Spleen (tissue), 11 donors: Measurements from ENCODE around the gene SSR4. TPM values are rescaled to one million over a fixed set of nuclear protein-coding genes. Genes with fewer than 3 reads are reported as not detected.

Source experiments
- DNase-seq: peaks from one replicate; pipeline ENCODE4 v3.0.0-alpha.2; 2020
- H3K27ac ChIP-seq, 8 donors: fragments of 200-600 bp; sonication (generic) in 7 of 8; 1 replicate in 4 of 8; 2 replicates in 4 of 8; pipeline versions ENCODE4 v1.5.0 to v1.8.0; 2016 to 2021; ENCODE audit warnings: inconsistent platforms in 4 of 8, mild to moderate bottlenecking in 4 of 8, moderate library complexity in 1 of 8
- H3K27me3 ChIP-seq, 7 donors: fragments of 200-600 bp; sonication (generic) in 6 of 7; replicated peaks in 1 of 7; 1 replicate in 4 of 7; 2 replicates in 3 of 7; pipeline versions ENCODE4 v1.5.0 to v1.8.0; 2016 to 2021; ENCODE audit warnings: inconsistent platforms in 3 of 7, mild to moderate bottlenecking in 1 of 7
- H3K36me3 ChIP-seq, 6 donors: fragments of 200-600 bp; sonication (generic) in 5 of 6; 1 replicate in 4 of 6; 2 replicates in 2 of 6; pipeline versions ENCODE4 v1.5.0 to v1.8.0; 2016 to 2021; ENCODE audit warnings: inconsistent platforms in 2 of 6
- H3K4me1 ChIP-seq, 6 donors: fragments of 200-600 bp; sonication (generic) in 5 of 6; 1 replicate in 3 of 6; 2 replicates in 3 of 6; pipeline versions ENCODE4 v1.5.0 to v1.8.0; 2016 to 2021; ENCODE audit warnings: inconsistent platforms in 3 of 6
- H3K4me3 ChIP-seq, 8 donors: fragments of 200-600 bp; sonication (generic) in 7 of 8; 1 replicate in 4 of 8; 2 replicates in 4 of 8; pipeline versions ENCODE4 v1.5.0 to v1.8.0; 2016 to 2021; ENCODE audit warnings: inconsistent platforms in 4 of 8, mild to moderate bottlenecking in 4 of 8, moderate library complexity in 2 of 8
- H3K9me3 ChIP-seq, 8 donors: fragments of 200-600 bp; sonication (generic) in 7 of 8; 1 replicate in 4 of 8; 2 replicates in 4 of 8; pipeline versions ENCODE4 v1.5.0 to v1.8.0; 2016 to 2021; ENCODE audit warnings: inconsistent platforms in 4 of 8
- POLR2A ChIP-seq, 3 donors: fragments of 450-650 bp; IDR thresholded peaks; one replicate each; pipeline ENCODE4 v1.5.1; 2017; ENCODE audit warnings: antibody characterized with exemption in 3 of 3, mild to moderate bottlenecking in 1 of 3
- POLR2AphosphoS5 ChIP-seq, 3 donors: sonication (generic); formaldehyde crosslinking; IDR thresholded peaks; one replicate each; pipeline ENCODE4 v1.5.1; 2017; ENCODE audit warnings: antibody characterized with exemption in 3 of 3
- WGBS, 5 donors: extraction: QIAGEN DNeasy Blood & Tissue Kit in 3 of 5; methylation state at CpG; one replicate each; pipeline versions ENCODE4 v1.1.5 to v1.1.7; 2013 to 2018; 5-methylcytosine and 5-hydroxymethylcytosine counted together
- intact Hi-C: fragments of 100-400 bp; cut with DNase I; formaldehyde crosslinking; loops from one replicate; pipeline ENCODE4 v1.15.0; 2023; ENCODE audit warnings: low total_unique reads
- polyA plus RNA-seq, 3 donors: library from polyadenylated mRNA; stranded (reverse); fragments of 200-250 nt; gene quantifications; one replicate each; pipeline ENCODE4 v1.2.1, GENCODE V29; 2013
- total RNA-seq, 7 donors: library from RNA; depleted of rRNA in 3 of 7; stranded (reverse); fragments of >200 nt in 3 of 7; fragmentation: NEBNext Ultra II Directional in 4 of 7; extraction: Animal tissue kit (Norgen Biotek cat#: 25700) in 4 of 7; gene quantifications; one replicate each; pipeline versions ENCODE4 v1.1.0 to v1.2.1, GENCODE V29; 2016 to 2021
- TF ChIP-seq, protein P1 (sequence below), 11 experiments: fragments of 200-600 bp in 7 of 11; fragments of 450-650 bp in 4 of 11; sonication (generic) in 4 of 11; IDR thresholded peaks in 8 of 11; conservative IDR thresholded peaks in 3 of 11; 1 replicate in 7 of 11; 2 replicates in 4 of 11; pipeline versions ENCODE4 v1.4.0 to v1.8.0; 2016 to 2021; ENCODE audit warnings: antibody characterized with exemption in 11 of 11, inconsistent platforms in 4 of 11, mild to moderate bottlenecking in 1 of 11
- donor health status: healthy with polysubstance abuse.
- donor health status: DM: no; HTN: no; CAD: no; lungs with moderate emphysema.
- donor health status: DM: no; HTN: no; CAD: no.
- donor health status: Bipolar disorder and iron deficiency.
- donor health status: healthy.
- donor health status: DM: no; HTN: no; CAD: no.
- donor health status: DM: yes; HTN: yes; CAD: no.

SSR4 gene
- total and polyA plus RNA-seq, 10 donors: 144 to 488 (median 255) TPM

DNA sequence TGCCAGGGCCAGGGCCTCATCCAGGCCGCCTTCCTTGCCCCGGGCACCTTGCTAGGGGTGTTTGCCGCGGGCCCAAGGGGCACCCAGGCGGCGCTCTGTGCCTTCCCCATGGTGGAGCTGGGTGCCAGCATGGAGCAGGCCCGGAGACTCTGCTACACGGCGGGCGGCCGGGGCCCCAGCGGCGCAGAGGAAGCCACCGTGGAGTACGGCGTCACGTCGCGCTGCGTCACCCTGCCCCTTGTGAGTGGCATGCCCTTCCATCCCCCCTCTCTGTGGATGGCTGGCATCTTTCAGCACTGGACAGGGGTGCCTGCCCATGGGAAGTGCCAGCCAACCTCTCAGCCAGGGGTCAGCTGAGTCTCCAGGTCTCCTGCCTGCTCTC is 26.8 kb upstream of the SSR4 start:
- TF ChIP-seq, protein P1, sequence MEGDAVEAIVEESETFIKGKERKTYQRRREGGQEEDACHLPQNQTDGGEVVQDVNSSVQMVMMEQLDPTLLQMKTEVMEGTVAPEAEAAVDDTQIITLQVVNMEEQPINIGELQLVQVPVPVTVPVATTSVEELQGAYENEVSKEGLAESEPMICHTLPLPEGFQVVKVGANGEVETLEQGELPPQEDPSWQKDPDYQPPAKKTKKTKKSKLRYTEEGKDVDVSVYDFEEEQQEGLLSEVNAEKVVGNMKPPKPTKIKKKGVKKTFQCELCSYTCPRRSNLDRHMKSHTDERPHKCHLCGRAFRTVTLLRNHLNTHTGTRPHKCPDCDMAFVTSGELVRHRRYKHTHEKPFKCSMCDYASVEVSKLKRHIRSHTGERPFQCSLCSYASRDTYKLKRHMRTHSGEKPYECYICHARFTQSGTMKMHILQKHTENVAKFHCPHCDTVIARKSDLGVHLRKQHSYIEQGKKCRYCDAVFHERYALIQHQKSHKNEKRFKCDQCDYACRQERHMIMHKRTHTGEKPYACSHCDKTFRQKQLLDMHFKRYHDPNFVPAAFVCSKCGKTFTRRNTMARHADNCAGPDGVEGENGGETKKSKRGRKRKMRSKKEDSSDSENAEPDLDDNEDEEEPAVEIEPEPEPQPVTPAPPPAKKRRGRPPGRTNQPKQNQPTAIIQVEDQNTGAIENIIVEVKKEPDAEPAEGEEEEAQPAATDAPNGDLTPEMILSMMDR (IDR thresholded peaks at IDR 0.05 in 8 of 11, conservative IDR thresholded peaks at IDR 0.05 in 3 of 11): no peak
- TF ChIP-seq POLR2AphosphoS5 (IDR thresholded peaks at IDR 0.05) (no peak), POLR2A (IDR thresholded peaks at IDR 0.05) (no peak)
- no peak overlapping the region for H3K4me3 ChIP-seq
- no peak for DNase-seq
- H3K9me3 ChIP-seq: no peaks in the 10 kb centered on the region
- H3K4me1 ChIP-seq: peaks cover 0 to 39% (median 20%) of the 10 kb centered on the region in 6 donors
- no peak overlapping the region for H3K27ac ChIP-seq
- H3K27me3 ChIP-seq: peaks cover 0 to 17% (median 0%) of the 10 kb centered on the region in 7 donors
- intact Hi-C loops: no loop called here
- no peaks in the 10 kb centered on the region for H3K36me3 ChIP-seq
- 92 to 98% (median 95%) methylated on average over 7 to 20 of the region's 20 CpGs; no CpG with 5 or more reads in 1 of the 5 donors for WGBS, 5 donors

DNA sequence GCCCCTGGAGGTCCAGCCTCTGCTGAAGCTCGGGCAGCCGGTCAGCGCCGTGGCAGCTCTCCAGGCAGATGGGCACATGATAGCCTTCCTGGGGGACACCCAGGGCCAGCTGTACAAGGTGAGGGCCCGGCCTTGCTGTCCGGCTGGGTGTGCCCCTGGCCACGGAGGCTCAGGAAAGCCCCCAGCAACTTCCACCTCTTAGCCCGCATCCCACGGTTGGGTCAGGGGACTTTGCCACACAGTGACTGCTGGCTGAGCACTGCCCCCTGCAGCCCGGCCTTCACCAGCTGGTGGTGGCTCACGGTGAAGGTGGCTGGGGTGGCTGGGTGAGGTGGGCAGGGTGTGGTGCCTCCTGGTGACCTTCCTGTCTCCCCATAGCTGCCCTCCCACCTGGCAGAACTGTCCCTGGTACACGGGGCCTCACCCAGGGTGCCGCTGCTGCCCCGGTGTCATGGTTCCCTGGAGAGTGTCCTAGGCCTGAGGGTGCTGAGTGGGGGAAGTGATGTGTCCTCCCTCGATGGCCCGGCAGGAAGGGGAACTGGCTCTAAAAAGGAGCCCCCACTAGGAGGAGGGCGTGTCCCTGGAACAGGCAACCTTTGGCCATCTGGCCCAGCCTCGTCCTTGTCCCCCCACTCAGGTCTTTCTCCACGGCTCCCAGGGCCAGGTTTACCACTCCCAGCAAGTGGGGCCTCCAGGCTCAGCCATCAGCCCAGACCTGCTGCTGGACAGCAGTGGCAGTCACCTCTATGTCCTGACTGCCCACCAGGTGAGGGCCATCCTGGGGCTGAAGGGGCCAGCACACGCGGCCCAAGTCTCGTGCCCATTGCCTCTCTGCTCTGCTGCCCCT is 25.9 kb upstream of the SSR4 start:
- DNase-seq: peak; percentile 77
- no peaks in the 10 kb centered on the region for H3K36me3 ChIP-seq
- H3K27ac ChIP-seq: no peak overlapping the region
- WGBS, 5 donors: 59 to 86% (median 75%) methylated on average over 3 to 22 of the region's 22 CpGs
- TF ChIP-seq POLR2AphosphoS5 (IDR thresholded peaks at IDR 0.05): no peak
- TF ChIP-seq, protein P1 (IDR thresholded peaks at IDR 0.05 in 8 of 11, conservative IDR thresholded peaks at IDR 0.05 in 3 of 11): peak in 1 of 11 experiments; percentile 15
- no peak overlapping the region for H3K4me3 ChIP-seq
- peaks cover 0 to 39% (median 20%) of the 10 kb centered on the region in 6 donors for H3K4me1 ChIP-seq
- intact Hi-C loops: no loop called here
- peaks cover 0 to 10% (median 0%) of the 10 kb centered on the region in 7 donors for H3K27me3 ChIP-seq
- no peaks in the 10 kb centered on the region for H3K9me3 ChIP-seq

DNA sequence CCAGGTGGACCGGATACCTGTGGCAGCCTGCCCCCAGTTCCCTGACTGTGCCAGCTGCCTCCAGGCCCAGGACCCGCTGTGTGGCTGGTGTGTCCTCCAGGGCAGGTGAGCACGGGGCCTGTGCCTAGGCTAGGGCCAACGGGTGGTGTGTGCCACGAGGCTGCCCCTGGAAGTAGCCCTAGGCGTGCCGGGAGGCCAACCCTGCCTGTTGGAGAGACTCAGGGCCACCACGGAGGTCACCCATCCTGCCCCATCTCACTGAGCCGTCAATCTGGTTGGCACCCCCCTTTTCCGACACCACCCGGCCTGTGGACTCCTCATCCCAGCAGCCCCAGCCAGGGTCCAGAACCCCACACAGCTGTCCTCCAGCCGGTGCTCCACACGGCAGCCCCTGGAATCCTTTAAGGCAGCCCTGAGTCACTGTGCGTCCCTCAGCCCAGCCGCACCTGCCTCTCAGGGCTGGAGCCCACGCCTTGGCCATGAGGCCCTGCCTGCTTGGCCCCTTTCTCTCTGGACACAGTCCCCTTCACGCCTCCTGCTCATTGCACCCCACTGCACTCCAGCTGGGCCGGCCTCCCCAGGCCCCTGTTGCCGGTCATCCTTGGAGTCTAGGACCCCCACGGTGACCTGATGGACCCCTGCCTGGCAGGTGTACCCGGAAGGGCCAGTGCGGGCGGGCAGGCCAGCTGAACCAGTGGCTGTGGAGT is 25.2 kb upstream of the SSR4 start:
- TF ChIP-seq POLR2A (IDR thresholded peaks at IDR 0.05): no peak
- TF ChIP-seq, protein P1 (IDR thresholded peaks at IDR 0.05 in 8 of 11, conservative IDR thresholded peaks at IDR 0.05 in 3 of 11): no peak
- H3K27me3 ChIP-seq: peaks cover 0 to 6% (median 0%) of the 10 kb centered on the region in 7 donors
- DNase-seq: peak; percentile 71
- H3K4me1 ChIP-seq: peaks cover 0 to 33% (median 15%) of the 10 kb centered on the region in 6 donors
- no peak overlapping the region for H3K4me3 ChIP-seq
- no peak overlapping the region for H3K27ac ChIP-seq
- intact Hi-C loops: no loop called here
- no peaks in the 10 kb centered on the region for H3K9me3 ChIP-seq
- no peaks in the 10 kb centered on the region for H3K36me3 ChIP-seq
- 85 to 96% (median 92%) methylated on average over 8 to 23 of the region's 23 CpGs for WGBS, 5 donors
